HCT116 (cell line): Measurements from ENCODE around the gene TAF9. TPM values are rescaled to one million over a fixed set of nuclear protein-coding genes. Genes with fewer than 3 reads are reported as not detected.
A peak's percentile ranks its signal among the peaks of the same experiment; 100 is the strongest.
"Not testable (repeated sequence)": the region's sequence is repeated elsewhere in the genome, so short reads cannot be mapped to it uniquely, and the experiment has no call there.

Experiments
- ATAC-seq: fragments of 200-7000 bp; cut with Tn5 transposase; 2 replicates; pipeline ENCODE4 v1.9.1; 2020; ENCODE audit warnings: mild to moderate bottlenecking, moderate library complexity
- BruUV-seq: library from RNA; stranded (reverse); fragments of 400-500 nt; replicated peaks from 2 replicates; lab custom pipeline; 2021; lab: Mats Ljungman, UMichigan
- CTCF ChIA-PET: fragments of 300-600 bp; sonication (Branson Sonifier 250); formaldehyde crosslinking; loops from one replicate; lab custom pipeline; 2021; ENCODE audit warnings: antibody characterized with exemption; lab: Charles Lee
- POLR2A ChIA-PET: fragments of 300-600, 350-600 bp; sonication (Branson Sonifier 250); formaldehyde crosslinking; loops from one replicate; lab custom pipeline; 2021; ENCODE audit warnings: antibody characterized with exemption; lab: Charles Lee
- RAD21 ChIA-PET, 2 experiments: fragments of 300-600 bp; sonication (Branson Sonifier 250); formaldehyde crosslinking; loops; one replicate each; lab custom pipeline; 2023; ENCODE audit warnings: low total read pairs in 2 of 2; ENCODE audit not compliant: uncharacterized antibody in 2 of 2, unreplicated experiment in 2 of 2, low non-redundant PET in 1 of 2; lab: Charles Lee
- DNase-seq: peaks from one replicate; pipeline ENCODE4 v3.0.0-alpha.2; 2010; ENCODE audit warnings: low read depth, low spot score
- H2AFZ ChIP-seq: fragments of 200-600 bp; shearing (Covaris generic), sonication (generic); 2 replicates; pipeline ENCODE4 v1.6.1; 2017; ENCODE audit warnings: low read depth, mixed run types, mixed read lengths, antibody characterized with exemption, low read length; ENCODE audit not compliant: poor library complexity, severe bottlenecking
- H3K27ac ChIP-seq: 2 replicates; pipeline ENCODE4 v1.5.1; 2012; ENCODE audit warnings: low read depth, low read length
- H3K27me3 ChIP-seq: fragments of 200-600 bp; sonication (generic); 2 replicates; pipeline ENCODE4 v1.6.1; 2016; ENCODE audit warnings: mixed run types, low read length, mixed read lengths; ENCODE audit not compliant: insufficient read depth
- H3K36me3 ChIP-seq, 2 experiments: fragments of 200-500 bp in 1 of 2; fragments of 200-600 bp in 1 of 2; sonication (Bioruptor generic) in 1 of 2; sonication (generic) in 1 of 2; 2 replicates each; pipeline versions ENCODE4 v1.5.1 to v1.6.1; 2014 to 2016; ENCODE audit warnings: low read length in 2 of 2, inconsistent platforms in 1 of 2, mixed read lengths in 1 of 2, mixed run types in 1 of 2; ENCODE audit not compliant: insufficient read depth in 2 of 2, control insufficient read depth in 1 of 2
- H3K4me1 ChIP-seq, 2 experiments: fragments of 200-600 bp in 1 of 2; sonication (generic) in 1 of 2; 2 replicates each; pipeline versions ENCODE4 v1.5.1 to v1.6.1; 2012 to 2017; ENCODE audit warnings: low read length in 2 of 2, inconsistent platforms in 1 of 2, mild to moderate bottlenecking in 1 of 2, mixed read lengths in 1 of 2, mixed run types in 1 of 2, moderate library complexity in 1 of 2; ENCODE audit not compliant: insufficient read depth in 2 of 2, control insufficient read depth in 1 of 2
- H3K4me2 ChIP-seq: fragments of 200-600 bp; sonication (generic); 2 replicates; pipeline ENCODE4 v1.6.1; 2017; ENCODE audit warnings: mixed run types, low read length, mixed read lengths
- H3K4me3 ChIP-seq, 2 experiments: fragments of 200-600 bp in 1 of 2; sonication (generic) in 1 of 2; replicated peaks in 1 of 2; 2 replicates each; pipeline ENCODE4 v1.5.1; 2011 to 2016; ENCODE audit warnings: low read length in 2 of 2, control low read depth in 1 of 2, low read depth in 1 of 2, mild to moderate bottlenecking in 1 of 2, mixed read lengths in 1 of 2, mixed run types in 1 of 2
- H3K79me2 ChIP-seq: fragments of 200-600 bp; sonication (generic); 2 replicates; pipeline ENCODE4 v1.6.1; 2017; ENCODE audit warnings: mild to moderate bottlenecking, mixed run types, low read length, moderate library complexity, mixed read lengths; ENCODE audit not compliant: insufficient read depth
- H3K9ac ChIP-seq: fragments of 200-600 bp; sonication (generic); 2 replicates; pipeline ENCODE4 v1.6.1; 2016; ENCODE audit warnings: low read length, mixed read lengths
- H3K9me2 ChIP-seq: fragments of 200-600 bp; sonication (generic), shearing (Covaris generic); 2 replicates; pipeline ENCODE4 v1.6.1; 2017; ENCODE audit warnings: mixed run types, mild to moderate bottlenecking, moderate library complexity; ENCODE audit not compliant: insufficient read depth
- H3K9me3 ChIP-seq, 2 experiments: fragments of 200-500 bp in 1 of 2; fragments of 200-600 bp in 1 of 2; sonication (Bioruptor generic) in 1 of 2; sonication (generic) in 1 of 2; 2 replicates each; pipeline ENCODE4 v1.6.1; 2014 to 2017; ENCODE audit warnings: low read length in 2 of 2, mixed read lengths in 2 of 2, inconsistent platforms in 1 of 2, low read depth in 1 of 2, mild to moderate bottlenecking in 1 of 2, mixed run types in 1 of 2, moderate library complexity in 1 of 2; ENCODE audit not compliant: control insufficient read depth in 1 of 2, insufficient read depth in 1 of 2
- H4K20me1 ChIP-seq: fragments of 200-600 bp; sonication (generic), shearing (Covaris generic); 2 replicates; pipeline ENCODE4 v1.6.1; 2017; ENCODE audit warnings: mixed run types, mild to moderate bottlenecking, moderate library complexity; ENCODE audit not compliant: insufficient read depth
- RAD21 ChIP-seq: IDR thresholded peaks from 2 replicates; pipeline ENCODE4 v1.6.1; 2012; ENCODE audit warnings: low read depth, mild to moderate bottlenecking
- SRF ChIP-seq: IDR thresholded peaks from 2 replicates; pipeline ENCODE4 v1.6.1; 2012; ENCODE audit warnings: low read depth
- intact Hi-C: fragments of 100-400 bp; cut with micrococcal nuclease; formaldehyde crosslinking; loops from 2 replicates; pipeline ENCODE4 v1.10.0; 2022
- total RNA-seq: library from RNA; stranded (reverse); gene quantifications from one replicate; pipeline ENCODE4 v1.2.1, GENCODE V29; 2021; ENCODE audit not compliant: unreplicated experiment
- TF ChIP-seq, protein P1 (sequence below), 3 experiments: fragments of 200-600 bp in 1 of 3; sonication (generic) in 1 of 3; IDR thresholded peaks in 2 of 3; conservative IDR thresholded peaks in 1 of 3; 2 replicates each; pipeline ENCODE4 v1.5.1; 2012 to 2017; ENCODE audit warnings: low read depth in 2 of 3, low read length in 2 of 3, antibody characterized with exemption in 1 of 3, borderline replicate concordance in 1 of 3, control low read depth in 1 of 3, mild to moderate bottlenecking in 1 of 3, mixed read lengths in 1 of 3, mixed run types in 1 of 3, moderate library complexity in 1 of 3; ENCODE audit not compliant: insufficient read depth in 1 of 3
- TF ChIP-seq, protein P2 (sequence below): IDR thresholded peaks from 2 replicates; pipeline ENCODE4 v1.6.1; 2012

TAF9 gene
- total RNA-seq, 1 experiment from 2014 or later = 92.0 TPM

DNA sequence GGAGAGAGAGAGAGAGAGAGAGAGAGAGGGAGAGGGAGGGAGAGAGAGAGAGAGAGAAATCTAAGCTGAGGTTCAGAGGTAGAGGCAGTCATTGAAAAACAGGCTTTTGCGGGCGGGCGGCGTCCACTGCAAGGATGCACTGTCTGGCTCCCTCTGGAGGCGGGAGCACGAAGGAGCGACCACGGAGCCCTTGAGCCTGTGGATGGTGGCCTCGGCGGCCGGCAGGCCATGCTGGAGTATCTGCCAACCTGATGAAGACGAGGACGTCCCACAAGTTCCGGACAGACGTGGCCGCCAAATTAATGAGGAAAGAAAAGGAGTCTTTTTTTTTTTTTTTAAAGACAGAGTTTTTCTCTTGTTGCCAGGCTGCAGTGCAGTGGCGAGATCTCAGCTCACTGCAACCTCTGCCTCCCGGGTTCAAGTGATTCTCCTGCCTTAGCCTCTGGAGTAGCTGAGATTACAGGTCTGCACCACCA lies 34.5 kb downstream of the TAF9 start:
- DNase-seq = peak; percentile 57
- H3K9me2 ChIP-seq = no peaks in the 10 kb centered on the region
- no peaks in the 10 kb centered on the region for H3K36me3 ChIP-seq
- H4K20me1 ChIP-seq = no peaks in the 10 kb centered on the region
- H3K9ac ChIP-seq = no peak overlapping the region
- peaks cover 9 to 45% of the 10 kb centered on the region in 2 experiments; a peak in 3 of 4 replicates for H3K4me1 ChIP-seq
- no peak overlapping the region for H2AFZ ChIP-seq
- TF ChIP-seq, protein P1, sequence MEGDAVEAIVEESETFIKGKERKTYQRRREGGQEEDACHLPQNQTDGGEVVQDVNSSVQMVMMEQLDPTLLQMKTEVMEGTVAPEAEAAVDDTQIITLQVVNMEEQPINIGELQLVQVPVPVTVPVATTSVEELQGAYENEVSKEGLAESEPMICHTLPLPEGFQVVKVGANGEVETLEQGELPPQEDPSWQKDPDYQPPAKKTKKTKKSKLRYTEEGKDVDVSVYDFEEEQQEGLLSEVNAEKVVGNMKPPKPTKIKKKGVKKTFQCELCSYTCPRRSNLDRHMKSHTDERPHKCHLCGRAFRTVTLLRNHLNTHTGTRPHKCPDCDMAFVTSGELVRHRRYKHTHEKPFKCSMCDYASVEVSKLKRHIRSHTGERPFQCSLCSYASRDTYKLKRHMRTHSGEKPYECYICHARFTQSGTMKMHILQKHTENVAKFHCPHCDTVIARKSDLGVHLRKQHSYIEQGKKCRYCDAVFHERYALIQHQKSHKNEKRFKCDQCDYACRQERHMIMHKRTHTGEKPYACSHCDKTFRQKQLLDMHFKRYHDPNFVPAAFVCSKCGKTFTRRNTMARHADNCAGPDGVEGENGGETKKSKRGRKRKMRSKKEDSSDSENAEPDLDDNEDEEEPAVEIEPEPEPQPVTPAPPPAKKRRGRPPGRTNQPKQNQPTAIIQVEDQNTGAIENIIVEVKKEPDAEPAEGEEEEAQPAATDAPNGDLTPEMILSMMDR (IDR thresholded peaks at IDR 0.05 in 2 of 3, conservative IDR thresholded peaks at IDR 0.05 in 1 of 3; ENCODE audit: borderline replicate concordance in 1 of 3, insufficient read depth in 1 of 3, low read depth in 2 of 3, low read length in 2 of 3) = peak; percentile 51 to 76 (median 73); a peak in 5 of 6 replicates
- TF ChIP-seq RAD21 (peak; percentile 80), SRF (no peak)
- TF ChIP-seq, protein P2, sequence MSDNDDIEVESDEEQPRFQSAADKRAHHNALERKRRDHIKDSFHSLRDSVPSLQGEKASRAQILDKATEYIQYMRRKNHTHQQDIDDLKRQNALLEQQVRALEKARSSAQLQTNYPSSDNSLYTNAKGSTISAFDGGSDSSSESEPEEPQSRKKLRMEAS = peak; percentile 57
- TF ChIP-seq, all 23 proteins: peak for 3
- no peaks in the 10 kb centered on the region for H3K27me3 ChIP-seq
- H3K79me2 ChIP-seq = peaks cover 7% of the 10 kb centered on the region
- no peak overlapping the region for H3K27ac ChIP-seq
- ChIA-PET POLR2A (no interaction called here), RAD21 (interaction anchor here in 1 of 2 experiments (0.6 kb wide), 1 partner anchor 173 kb away, joined by 3 read pairs; no protein-coding TSS in a partner anchor), CTCF (interaction anchor here (0.9 to 3.9 kb wide), 9 partner anchors 13 to 311 kb away, joined by 3 to 22 read pairs (median 4); partner anchors contain the start of genes CENPH and SLC30A5)
- intact Hi-C loops = loop anchor here (1.0 to 10.0 kb wide), 3 partner anchors 60 to 290 kb away; no protein-coding TSS in a partner anchor
- no peak overlapping the region for H3K4me3 ChIP-seq
- no peaks in the 10 kb centered on the region for H3K9me3 ChIP-seq
- ATAC-seq = peak; percentile 85
- BruUV-seq = no TSS peak
- H3K4me2 ChIP-seq = peak overlapping the region; percentile 28

DNA sequence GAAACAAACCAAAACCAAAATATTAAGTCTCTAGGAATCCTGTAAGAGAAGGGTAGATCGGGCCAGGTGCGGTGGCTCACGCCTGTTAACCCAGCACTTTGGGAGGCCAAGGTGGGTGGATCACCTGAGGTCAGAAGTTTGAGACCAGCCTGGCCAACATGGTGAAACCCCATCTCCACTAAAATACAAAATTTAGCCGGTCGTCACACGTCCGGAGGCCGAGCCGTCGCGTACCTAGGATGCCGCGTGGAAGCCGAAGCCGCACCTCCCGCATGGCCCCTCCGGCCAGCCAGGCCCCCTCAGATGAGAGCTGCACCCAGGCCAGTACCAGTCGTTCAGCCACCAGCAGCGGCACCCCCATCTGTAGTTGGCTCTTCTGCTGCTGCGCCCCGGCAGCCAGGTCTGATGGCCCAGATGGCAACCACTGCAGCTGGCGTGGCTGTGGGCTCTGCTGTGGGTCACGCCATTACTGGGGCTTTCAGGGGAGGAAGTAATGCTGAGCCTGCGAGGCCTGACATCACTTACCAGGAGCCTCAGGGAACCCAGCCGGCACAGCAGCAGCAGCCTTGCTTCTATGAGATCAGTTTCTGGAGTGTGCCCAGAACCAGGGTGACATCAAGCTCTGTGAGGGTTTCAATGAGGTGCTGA lies 35.5 kb downstream of the TAF9 start:
- H3K9ac ChIP-seq, H3K9me3 ChIP-seq, ATAC-seq, H3K79me2 ChIP-seq, DNase-seq, H2AFZ ChIP-seq, H3K27ac ChIP-seq, H3K27me3 ChIP-seq, H4K20me1 ChIP-seq, H3K4me3 ChIP-seq, H3K36me3 ChIP-seq, RAD21 ChIA-PET, BruUV-seq, H3K9me2 ChIP-seq: not testable (repeated sequence)
- CTCF ChIA-PET = interaction anchor here (1.0 to 3.9 kb wide), 5 partner anchors 14 to 309 kb away, joined by 4 to 22 read pairs (median 5); partner anchors contain the start of gene SLC30A5
- POLR2A ChIA-PET = interaction anchor here (0.6 kb wide), 1 partner anchor 8 kb away, joined by 5 read pairs; no protein-coding TSS in a partner anchor
- intact Hi-C loops = loop anchor here (1.0 to 10.0 kb wide), 3 partner anchors 61 to 289 kb away; no protein-coding TSS in a partner anchor
- H3K4me1 ChIP-seq = peaks cover 9 to 48% of the 10 kb centered on the region in 2 experiments; a peak in 3 of 4 replicates
- peak overlapping the region; percentile 84; the same call in 1 of the 2 replicates for H3K4me2 ChIP-seq
